ENCODE measurements around the gene TMEM125. TPM values are rescaled to one million over a fixed set of nuclear protein-coding genes. Genes with fewer than 3 reads are reported as not detected.

TMEM125 gene
- total and polyA plus RNA-seq, 11 donors: 0.11 to 0.68 (median 0.29) TPM; not detected in 5

GRCh38 chr1:43253876-43254275 is 15.9 kb upstream of the TMEM125 start:
- no peak for ATAC-seq
- intact Hi-C loops (cut with DNase I): no loop called here
- Histone ChIP-seq H3K4me3 (no peak overlapping the region), H3K4me1 (peaks cover 0 to 21% (median 0%) of the 10 kb centered on the region in 12 donors), H3K27me3 (no peaks in the 10 kb centered on the region), H3K27ac (no peak overlapping the region), H3K9me3 (no peaks in the 10 kb centered on the region), H3K36me3 (no peaks in the 10 kb centered on the region)
- TF ChIP-seq, protein P1, sequence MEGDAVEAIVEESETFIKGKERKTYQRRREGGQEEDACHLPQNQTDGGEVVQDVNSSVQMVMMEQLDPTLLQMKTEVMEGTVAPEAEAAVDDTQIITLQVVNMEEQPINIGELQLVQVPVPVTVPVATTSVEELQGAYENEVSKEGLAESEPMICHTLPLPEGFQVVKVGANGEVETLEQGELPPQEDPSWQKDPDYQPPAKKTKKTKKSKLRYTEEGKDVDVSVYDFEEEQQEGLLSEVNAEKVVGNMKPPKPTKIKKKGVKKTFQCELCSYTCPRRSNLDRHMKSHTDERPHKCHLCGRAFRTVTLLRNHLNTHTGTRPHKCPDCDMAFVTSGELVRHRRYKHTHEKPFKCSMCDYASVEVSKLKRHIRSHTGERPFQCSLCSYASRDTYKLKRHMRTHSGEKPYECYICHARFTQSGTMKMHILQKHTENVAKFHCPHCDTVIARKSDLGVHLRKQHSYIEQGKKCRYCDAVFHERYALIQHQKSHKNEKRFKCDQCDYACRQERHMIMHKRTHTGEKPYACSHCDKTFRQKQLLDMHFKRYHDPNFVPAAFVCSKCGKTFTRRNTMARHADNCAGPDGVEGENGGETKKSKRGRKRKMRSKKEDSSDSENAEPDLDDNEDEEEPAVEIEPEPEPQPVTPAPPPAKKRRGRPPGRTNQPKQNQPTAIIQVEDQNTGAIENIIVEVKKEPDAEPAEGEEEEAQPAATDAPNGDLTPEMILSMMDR (IDR thresholded peaks at IDR 0.05): no peak
- no peak for TF ChIP-seq POLR2A (IDR thresholded peaks at IDR 0.05)
- 80 to 97% (median 85%) methylated on average over 6 to 8 of the region's 8 CpGs for WGBS, 4 donors
- no peak for DNase-seq

- Histone ChIP-seq H3K4me3 (no peak overlapping the region), H3K4me1 (peaks cover 0 to 21% (median 0%) of the 10 kb centered on the region in 12 donors), H3K27me3 (no peaks in the 10 kb centered on the region), H3K27ac (no peak overlapping the region), H3K36me3 (no peaks in the 10 kb centered on the region), H3K9me3 (no peaks in the 10 kb centered on the region)
- ATAC-seq (peak; percentile 68 to 90 (median 84)), DNase-seq (peak in 3 of 5 donors; percentile 49 to 72 (median 71))
- intact Hi-C loops (cut with DNase I): no loop called here
- TF ChIP-seq, protein P1 (IDR thresholded peaks at IDR 0.05): no peak
- no peak for TF ChIP-seq POLR2A (IDR thresholded peaks at IDR 0.05)
- 71 to 84% (median 78%) methylated on average over 10 of the region's 10 CpGs for WGBS, 4 donors
These were observed 14.2 kb upstream of the TMEM125 start for GRCh38 chr1:43255438-43256210.

GRCh38 chr1:43256675-43257570 is 12.9 kb upstream of the TMEM125 start:
- Histone ChIP-seq H3K4me3 (no peak overlapping the region), H3K27ac (peak overlapping the region in 1 of 12 donors; percentile 30), H3K36me3 (no peaks in the 10 kb centered on the region), H3K4me1 (peaks cover 0 to 21% (median 0%) of the 10 kb centered on the region in 12 donors), H3K9me3 (no peaks in the 10 kb centered on the region), H3K27me3 (no peaks in the 10 kb centered on the region)
- ATAC-seq: peak; percentile 56 to 83 (median 72)
- intact Hi-C loops (cut with DNase I): no loop called here
- WGBS, 4 donors: 68 to 78% (median 75%) methylated on average over 8 of the region's 8 CpGs
- DNase-seq: peak in 2 of 5 donors; percentile 42 to 75
- TF ChIP-seq, protein P1 (IDR thresholded peaks at IDR 0.05): no peak
- no peak for TF ChIP-seq POLR2A (IDR thresholded peaks at IDR 0.05)

DNA sequence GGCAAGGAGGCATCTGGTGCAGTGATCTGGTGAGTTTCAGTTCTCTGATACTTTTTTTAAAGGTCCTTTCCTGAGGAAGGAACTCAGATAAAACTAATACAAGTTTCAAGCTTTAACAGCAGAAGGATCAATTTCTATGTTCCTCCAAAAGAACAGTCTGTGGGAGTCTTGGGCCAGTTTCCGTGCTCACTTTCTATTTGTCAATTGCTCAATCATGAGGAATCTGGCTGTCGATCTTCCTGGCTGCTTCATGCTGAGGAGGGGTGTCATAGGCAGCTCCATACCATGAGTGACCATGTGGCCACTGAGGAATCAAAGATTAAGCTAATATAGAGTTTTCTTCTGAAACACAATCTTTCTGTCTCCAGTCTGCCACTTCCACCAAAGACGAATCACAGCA is 11.4 kb upstream of the TMEM125 start:
- WGBS, 4 donors: 73 to 92% (median 90%) methylated on average over 3 of the region's 3 CpGs
- H3K36me3 ChIP-seq: no peaks in the 10 kb centered on the region
- peaks cover 0 to 21% (median 0%) of the 10 kb centered on the region in 12 donors for H3K4me1 ChIP-seq
- H3K9me3 ChIP-seq: peaks cover 0 to 7% (median 0%) of the 10 kb centered on the region in 12 donors
- ATAC-seq (no peak), DNase-seq (no peak)
- no peak for TF ChIP-seq POLR2A (IDR thresholded peaks at IDR 0.05)
- TF ChIP-seq, protein P1 (IDR thresholded peaks at IDR 0.05): no peak
- H3K27ac ChIP-seq: no peak overlapping the region
- intact Hi-C loops (cut with DNase I): no loop called here
- H3K27me3 ChIP-seq: no peaks in the 10 kb centered on the region
- H3K4me3 ChIP-seq: no peak overlapping the region

Measured in heart left ventricle (tissue), 16 donors.